Osteoblast (primary cell): ENCODE results near the gene OGDHL. TPM values are rescaled to one million over a fixed set of nuclear protein-coding genes. Genes with fewer than 3 reads are reported as not detected.
A peak's percentile ranks its signal among the peaks of the same experiment; 100 is the strongest.

Source experiments
- DNase-seq: peaks from one replicate; pipeline ENCODE4 v3.0.0; 2011; ENCODE audit warnings: low spot score, mixed read lengths; ENCODE audit not compliant: insufficient read length; ENCODE audit errors: missing footprints
- H2AFZ ChIP-seq: 2 replicates; pipeline ENCODE4 v1.6.0; 2011; ENCODE audit warnings: mild to moderate bottlenecking, low read length
- H3K27ac ChIP-seq: 2 replicates; pipeline ENCODE4 v1.5.1; 2011; ENCODE audit warnings: mild to moderate bottlenecking, low read depth, low read length, moderate library complexity
- H3K27me3 ChIP-seq: 2 replicates; pipeline ENCODE4 v1.6.0; 2012; ENCODE audit warnings: mild to moderate bottlenecking, control low read depth, inconsistent platforms, low read length, moderate library complexity; ENCODE audit not compliant: insufficient read depth
- H3K36me3 ChIP-seq: 2 replicates; pipeline ENCODE4 v1.5.1; 2011; ENCODE audit warnings: mild to moderate bottlenecking, low read length, control low read depth, moderate library complexity; ENCODE audit not compliant: insufficient read depth
- H3K4me1 ChIP-seq: 2 replicates; pipeline ENCODE4 v1.5.1; 2011; ENCODE audit warnings: mild to moderate bottlenecking, low read length, control low read depth, moderate library complexity; ENCODE audit not compliant: insufficient read depth
- H3K4me2 ChIP-seq: 2 replicates; pipeline ENCODE4 v1.6.0; 2011; ENCODE audit warnings: mild to moderate bottlenecking, low read length; ENCODE audit not compliant: insufficient read depth
- H3K4me3 ChIP-seq: fragments of 200-600 bp; sonication (generic); 3 replicates; pipeline ENCODE4 v1.5.1; 2012; ENCODE audit warnings: mild to moderate bottlenecking, low read length, inconsistent platforms; ENCODE audit not compliant: insufficient read depth
- H3K79me2 ChIP-seq: 2 replicates; pipeline ENCODE4 v1.6.0; 2012; ENCODE audit warnings: mild to moderate bottlenecking, low read length, control low read depth, inconsistent platforms; ENCODE audit not compliant: insufficient read depth
- H3K9me3 ChIP-seq: 2 replicates; pipeline ENCODE4 v1.5.1; 2011; ENCODE audit warnings: low read depth, low read length, control low read depth
- H4K20me1 ChIP-seq: 2 replicates; pipeline ENCODE4 v1.6.0; 2012; ENCODE audit warnings: mild to moderate bottlenecking, low read length, control low read depth; ENCODE audit not compliant: insufficient read depth
- total RNA-seq: library from RNA; depleted of rRNA; stranded (reverse); fragments of >200 nt; gene quantifications from 2 replicates; pipeline ENCODE4 v1.2.3, GENCODE V29; 2012
- TF ChIP-seq, protein P1 (sequence below): IDR thresholded peaks from 2 replicates; pipeline ENCODE4 v1.5.1; 2011; ENCODE audit warnings: mild to moderate bottlenecking, low read depth, low read length, moderate library complexity; ENCODE audit errors: extremely low read depth

The OGDHL gene
- total RNA-seq, 1 donor: 0.36 TPM

DNA sequence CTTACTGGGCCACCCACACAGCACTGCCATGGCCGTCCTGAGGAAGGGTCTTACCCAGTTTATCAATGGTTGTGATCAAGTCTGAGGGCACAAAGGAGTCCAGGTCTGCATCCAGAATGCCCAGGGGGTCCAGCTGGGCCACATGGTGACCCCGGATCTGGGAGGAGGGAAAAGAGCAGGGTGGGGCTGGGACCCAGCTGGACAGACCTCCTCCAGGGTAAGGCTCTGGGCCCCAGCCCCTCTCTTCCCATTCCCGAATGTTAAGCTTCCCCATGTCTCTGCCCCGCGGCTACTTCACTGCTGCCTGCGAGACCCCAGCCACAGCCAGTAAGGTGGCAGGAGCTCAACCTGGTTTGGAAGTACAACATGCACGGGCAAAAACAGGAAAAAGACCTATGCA is 9.5 kb downstream of the OGDHL start:
- peaks cover 16% of the 10 kb centered on the region for H3K27me3 ChIP-seq
- no peaks in the 10 kb centered on the region for H3K9me3 ChIP-seq
- TF ChIP-seq, protein P1, sequence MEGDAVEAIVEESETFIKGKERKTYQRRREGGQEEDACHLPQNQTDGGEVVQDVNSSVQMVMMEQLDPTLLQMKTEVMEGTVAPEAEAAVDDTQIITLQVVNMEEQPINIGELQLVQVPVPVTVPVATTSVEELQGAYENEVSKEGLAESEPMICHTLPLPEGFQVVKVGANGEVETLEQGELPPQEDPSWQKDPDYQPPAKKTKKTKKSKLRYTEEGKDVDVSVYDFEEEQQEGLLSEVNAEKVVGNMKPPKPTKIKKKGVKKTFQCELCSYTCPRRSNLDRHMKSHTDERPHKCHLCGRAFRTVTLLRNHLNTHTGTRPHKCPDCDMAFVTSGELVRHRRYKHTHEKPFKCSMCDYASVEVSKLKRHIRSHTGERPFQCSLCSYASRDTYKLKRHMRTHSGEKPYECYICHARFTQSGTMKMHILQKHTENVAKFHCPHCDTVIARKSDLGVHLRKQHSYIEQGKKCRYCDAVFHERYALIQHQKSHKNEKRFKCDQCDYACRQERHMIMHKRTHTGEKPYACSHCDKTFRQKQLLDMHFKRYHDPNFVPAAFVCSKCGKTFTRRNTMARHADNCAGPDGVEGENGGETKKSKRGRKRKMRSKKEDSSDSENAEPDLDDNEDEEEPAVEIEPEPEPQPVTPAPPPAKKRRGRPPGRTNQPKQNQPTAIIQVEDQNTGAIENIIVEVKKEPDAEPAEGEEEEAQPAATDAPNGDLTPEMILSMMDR: no peak
- H3K79me2 ChIP-seq: no peaks in the 10 kb centered on the region
- DNase-seq: peak; percentile 76
- H4K20me1 ChIP-seq: no peaks in the 10 kb centered on the region
- H3K4me3 ChIP-seq: no peak overlapping the region
- H3K4me1 ChIP-seq: no peaks in the 10 kb centered on the region
- H3K36me3 ChIP-seq: no peaks in the 10 kb centered on the region
- H3K27ac ChIP-seq: no peak overlapping the region
- no peak overlapping the region for H2AFZ ChIP-seq
- H3K4me2 ChIP-seq: no peak overlapping the region

DNA sequence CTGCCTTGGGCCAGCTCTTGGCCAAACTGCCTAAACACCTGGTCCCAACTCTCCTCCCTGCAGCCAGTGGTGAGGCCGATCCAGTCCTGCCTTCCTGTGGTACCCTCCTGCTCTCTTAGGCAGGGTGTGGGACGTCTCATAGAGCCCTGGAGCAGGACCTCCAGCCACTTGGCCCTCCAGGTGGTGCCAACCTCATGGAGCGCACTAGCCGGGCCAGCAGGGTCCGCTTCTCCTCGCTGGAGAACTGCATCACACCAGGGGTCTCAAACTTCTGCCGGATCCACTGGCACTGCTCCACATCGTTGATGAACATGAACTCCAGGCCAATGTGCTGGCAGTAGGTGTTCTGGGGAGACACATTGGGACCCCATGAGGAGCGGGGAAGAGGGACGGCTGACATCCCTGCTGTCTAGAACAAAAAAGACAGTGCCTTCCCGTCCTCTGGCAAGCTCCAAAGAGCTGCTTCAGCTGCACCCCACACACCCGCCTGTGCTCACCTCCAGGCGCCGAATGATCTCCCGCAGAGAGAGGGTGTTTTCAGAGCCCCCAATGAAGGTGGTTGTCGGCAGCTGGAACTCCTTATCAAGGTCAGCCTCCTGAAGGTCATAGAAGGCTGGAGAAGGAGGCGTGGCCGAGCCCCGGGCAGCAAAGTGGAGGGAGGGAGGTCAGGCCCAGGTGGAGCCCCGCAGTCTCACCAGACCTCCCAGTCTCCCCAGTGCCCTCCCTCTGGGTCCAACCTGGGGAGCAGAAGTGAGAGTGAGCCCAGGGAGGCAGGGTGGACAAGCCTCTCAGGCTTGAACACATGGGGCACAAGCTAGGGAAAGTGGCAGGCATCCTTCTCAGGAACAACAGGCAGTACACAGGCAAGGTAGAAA is 10.2 kb downstream of the OGDHL start:
- H3K9me3 ChIP-seq: no peaks in the 10 kb centered on the region
- peak; percentile 50 for DNase-seq
- H3K27me3 ChIP-seq: peaks cover 16% of the 10 kb centered on the region
- H3K4me3 ChIP-seq: no peak overlapping the region
- no peak overlapping the region for H3K4me2 ChIP-seq
- H3K27ac ChIP-seq: no peak overlapping the region
- H4K20me1 ChIP-seq: no peaks in the 10 kb centered on the region
- H3K36me3 ChIP-seq: no peaks in the 10 kb centered on the region
- H3K79me2 ChIP-seq: no peaks in the 10 kb centered on the region
- TF ChIP-seq, protein P1: no peak
- no peak overlapping the region for H2AFZ ChIP-seq
- no peaks in the 10 kb centered on the region for H3K4me1 ChIP-seq

GRCh38 chr10:49751216-49751615 is 10.9 kb downstream of the OGDHL start:
- H4K20me1 ChIP-seq: no peaks in the 10 kb centered on the region
- H3K4me1 ChIP-seq: no peaks in the 10 kb centered on the region
- H3K4me3 ChIP-seq: no peak overlapping the region
- peaks cover 13% of the 10 kb centered on the region for H3K27me3 ChIP-seq
- no peaks in the 10 kb centered on the region for H3K36me3 ChIP-seq
- H3K4me2 ChIP-seq: no peak overlapping the region
- H2AFZ ChIP-seq: no peak overlapping the region
- DNase-seq: no peak
- no peaks in the 10 kb centered on the region for H3K9me3 ChIP-seq
- no peak overlapping the region for H3K27ac ChIP-seq
- no peaks in the 10 kb centered on the region for H3K79me2 ChIP-seq
- TF ChIP-seq, protein P1: no peak

DNA sequence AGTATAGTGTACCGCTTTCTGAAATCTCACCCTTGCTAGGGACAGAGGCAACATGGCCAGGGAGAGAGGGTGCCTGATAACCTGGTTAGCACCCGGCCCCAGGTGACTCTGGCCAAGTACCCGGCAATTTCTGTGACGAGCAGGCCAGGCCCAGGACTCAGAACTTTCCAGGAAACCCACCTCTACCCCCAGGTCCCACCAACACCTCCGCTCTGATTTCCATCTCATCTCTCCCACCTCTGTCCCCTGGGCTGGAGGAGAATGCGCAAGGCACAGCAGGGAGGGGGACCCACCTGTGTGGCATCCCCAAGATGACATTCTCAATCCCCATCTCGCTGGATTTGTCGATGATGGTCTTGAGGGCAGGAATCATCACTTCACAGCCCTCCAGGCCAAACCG is 11.6 kb downstream of the OGDHL start:
- no peak overlapping the region for H3K27ac ChIP-seq
- no peaks in the 10 kb centered on the region for H3K9me3 ChIP-seq
- H3K4me2 ChIP-seq: no peak overlapping the region
- no peak overlapping the region for H2AFZ ChIP-seq
- peak; percentile 50 for DNase-seq
- no peaks in the 10 kb centered on the region for H3K4me1 ChIP-seq
- no peaks in the 10 kb centered on the region for H3K79me2 ChIP-seq
- TF ChIP-seq, protein P1: no peak
- H3K27me3 ChIP-seq: peaks cover 7% of the 10 kb centered on the region
- H3K36me3 ChIP-seq: no peaks in the 10 kb centered on the region
- no peaks in the 10 kb centered on the region for H4K20me1 ChIP-seq
- no peak overlapping the region for H3K4me3 ChIP-seq
